H9 (cell line): ENCODE data around the gene CHURC1. TPM values are rescaled to one million over a fixed set of nuclear protein-coding genes. Genes with fewer than 3 reads are reported as not detected.

Experiments used
- DNase-seq: peaks from one replicate; pipeline ENCODE4 v3.0.0-alpha.2; 2017
- H2AFZ ChIP-seq: one replicate; pipeline ENCODE4 v1.6.1; 2013; ENCODE audit warnings: mild to moderate bottlenecking, low read length, control low read depth, moderate library complexity
- H2AK5ac ChIP-seq: 2 replicates; pipeline ENCODE4 v1.6.1; 2013; ENCODE audit warnings: low read length, control low read depth, mixed read lengths; ENCODE audit not compliant: insufficient read length
- H2BK120ac ChIP-seq: one replicate; pipeline ENCODE4 v1.6.1; 2013; ENCODE audit warnings: low read depth, mild to moderate bottlenecking, low read length, control low read depth, inconsistent platforms; ENCODE audit not compliant: poor library complexity, severe bottlenecking
- H2BK12ac ChIP-seq: 2 replicates; pipeline ENCODE4 v1.6.1; 2013; ENCODE audit warnings: low read length, control low read depth, mixed read lengths, low read depth; ENCODE audit not compliant: insufficient read length
- H2BK15ac ChIP-seq: 2 replicates; pipeline ENCODE4 v1.6.1; 2013; ENCODE audit warnings: low read depth, low read length, control low read depth
- H2BK20ac ChIP-seq: one replicate; pipeline ENCODE4 v1.6.1; 2013; ENCODE audit warnings: low read depth, mild to moderate bottlenecking, low read length, control low read depth, inconsistent platforms; ENCODE audit not compliant: poor library complexity, severe bottlenecking
- H2BK5ac ChIP-seq: 2 replicates; pipeline ENCODE4 v1.6.1; 2013; ENCODE audit warnings: low read length, control low read depth, mixed read lengths; ENCODE audit not compliant: insufficient read length
- H3K14ac ChIP-seq: 2 replicates; pipeline ENCODE4 v1.6.1; 2013; ENCODE audit warnings: low read length, control low read depth; ENCODE audit not compliant: insufficient read depth
- H3K18ac ChIP-seq: 2 replicates; pipeline ENCODE4 v1.6.1; 2013; ENCODE audit warnings: low read depth, mild to moderate bottlenecking, mixed read lengths, low read length, control low read depth; ENCODE audit not compliant: insufficient read length
- H3K23ac ChIP-seq: 2 replicates; pipeline ENCODE4 v1.6.1; 2013; ENCODE audit warnings: low read length, control low read depth, mixed read lengths, low read depth; ENCODE audit not compliant: insufficient read length
- H3K23me2 ChIP-seq: 2 replicates; pipeline ENCODE4 v1.6.1; 2013; ENCODE audit warnings: low read depth, mild to moderate bottlenecking, mixed read lengths, low read length, control low read depth; ENCODE audit not compliant: insufficient read length, poor library complexity, severe bottlenecking
- H3K27ac ChIP-seq: 2 replicates; pipeline ENCODE4 v1.5.1; 2013; ENCODE audit warnings: low read length, control low read depth, mixed read lengths, low read depth; ENCODE audit not compliant: insufficient read length
- H3K27me3 ChIP-seq: 2 replicates; pipeline ENCODE4 v1.6.1; 2013; ENCODE audit warnings: low read length, control low read depth, inconsistent platforms; ENCODE audit not compliant: insufficient read depth
- H3K4ac ChIP-seq: 2 replicates; pipeline ENCODE4 v1.6.1; 2013; ENCODE audit warnings: low read depth, mild to moderate bottlenecking, control low read depth, inconsistent platforms, low read length, moderate library complexity
- H3K4me1 ChIP-seq: 2 replicates; pipeline ENCODE4 v1.6.1; 2013; ENCODE audit warnings: low read length, control low read depth, inconsistent platforms; ENCODE audit not compliant: insufficient read depth
- H3K4me2 ChIP-seq: 2 replicates; pipeline ENCODE4 v1.6.1; 2013; ENCODE audit warnings: low read length, control low read depth, mixed read lengths; ENCODE audit not compliant: insufficient read length, insufficient read depth
- H3K56ac ChIP-seq: 2 replicates; pipeline ENCODE4 v1.6.1; 2013; ENCODE audit warnings: low read depth, mild to moderate bottlenecking, mixed read lengths, low read length, control low read depth; ENCODE audit not compliant: insufficient read length
- H3K79me1 ChIP-seq: 2 replicates; pipeline ENCODE4 v1.6.1; 2013; ENCODE audit warnings: low read depth, mild to moderate bottlenecking, moderate library complexity, low read length, control low read depth, inconsistent platforms; ENCODE audit not compliant: insufficient read depth, poor library complexity, severe bottlenecking
- H3K79me2 ChIP-seq: 2 replicates; pipeline ENCODE4 v1.6.1; 2013; ENCODE audit warnings: low read length, control low read depth, inconsistent platforms; ENCODE audit not compliant: insufficient read depth
- H3K9ac ChIP-seq: 2 replicates; pipeline ENCODE4 v1.6.1; 2013; ENCODE audit warnings: low read length, control low read depth, mixed read lengths; ENCODE audit not compliant: insufficient read length; ENCODE audit errors: extremely low read depth
- H3K9me3 ChIP-seq: one replicate; pipeline ENCODE4 v1.6.1; 2013; ENCODE audit warnings: low read depth, low read length, inconsistent platforms; ENCODE audit not compliant: control insufficient read depth
- H3T11ph ChIP-seq: one replicate; pipeline ENCODE4 v1.6.1; 2013; ENCODE audit warnings: mild to moderate bottlenecking, low read length, control low read depth, inconsistent platforms
- H4K20me1 ChIP-seq: one replicate; pipeline ENCODE4 v1.6.1; 2013; ENCODE audit not compliant: control insufficient read depth, insufficient read length, insufficient read depth
- H4K5ac ChIP-seq: 2 replicates; pipeline ENCODE4 v1.6.1; 2013; ENCODE audit warnings: low read depth, mild to moderate bottlenecking, mixed read lengths, low read length, control low read depth; ENCODE audit not compliant: insufficient read length
- H4K8ac ChIP-seq: replicated peaks from 2 replicates; pipeline ENCODE4 v1.6.1; 2013; ENCODE audit warnings: low read length, control low read depth, mixed read lengths, low read depth; ENCODE audit not compliant: insufficient read length
- H4K91ac ChIP-seq: 2 replicates; pipeline ENCODE4 v1.6.1; 2013; ENCODE audit warnings: low read depth, mild to moderate bottlenecking, moderate library complexity, mixed read lengths, low read length, control low read depth; ENCODE audit not compliant: insufficient read length
- H3K27ac Mint-ChIP-seq, 3 experiments: 2 replicates in 2 of 3; 3 replicates in 1 of 3; pipeline ENCODE4 v1.8.0; 2020 to 2021; ENCODE audit warnings: mixed read lengths in 3 of 3, mild to moderate bottlenecking in 1 of 3, moderate library complexity in 1 of 3
- H3K27me3 Mint-ChIP-seq: 2 replicates; pipeline ENCODE4 v1.8.0; 2021; ENCODE audit warnings: low read depth, mild to moderate bottlenecking, moderate library complexity, mixed read lengths
- H3K36me3 Mint-ChIP-seq, 3 experiments: 2 replicates in 2 of 3; 3 replicates in 1 of 3; pipeline ENCODE4 v1.8.0; 2020 to 2021; ENCODE audit warnings: low read depth in 3 of 3, mixed read lengths in 3 of 3; ENCODE audit not compliant: insufficient read depth in 1 of 3
- H3K4me1 Mint-ChIP-seq, 2 experiments: 2 replicates each; pipeline ENCODE4 v1.8.0; 2020; ENCODE audit warnings: mixed read lengths in 2 of 2
- H3K4me3 Mint-ChIP-seq, 2 experiments: 2 replicates in 1 of 2; 3 replicates in 1 of 2; pipeline ENCODE4 v1.8.0; 2020 to 2021; ENCODE audit warnings: mild to moderate bottlenecking in 2 of 2, mixed read lengths in 2 of 2, moderate library complexity in 1 of 2
- H3K9me3 Mint-ChIP-seq, 2 experiments: 2 replicates in 1 of 2; 3 replicates in 1 of 2; pipeline ENCODE4 v1.8.0; 2020; ENCODE audit warnings: mild to moderate bottlenecking in 2 of 2, mixed read lengths in 2 of 2, moderate library complexity in 1 of 2
- WGBS: extraction: QIAGEN DNeasy Blood & Tissue Kit; methylation state at CpG from one replicate; pipeline ENCODE4 v1.1.7; 2013; ENCODE audit warnings: missing lambda C conversion rate, low lambda C conversion rate, mixed read lengths; ENCODE audit not compliant: insufficient read length; ENCODE audit errors: extremely low coverage; 5-methylcytosine and 5-hydroxymethylcytosine counted together
- total RNA-seq: library from RNA; stranded (reverse); gene quantifications from 2 replicates; pipeline ENCODE4 v1.2.1, GENCODE V29; 2021
- TF ChIP-seq, protein P1 (sequence below): fragments of 200-600 bp; sonication (generic); conservative IDR thresholded peaks from 3 replicates; pipeline ENCODE4 v1.8.0; 2021; ENCODE audit warnings: antibody characterized with exemption, mild to moderate bottlenecking

Gene CHURC1
- total RNA-seq, 1 experiment from 2014 or later: 58.7 TPM

DNA sequence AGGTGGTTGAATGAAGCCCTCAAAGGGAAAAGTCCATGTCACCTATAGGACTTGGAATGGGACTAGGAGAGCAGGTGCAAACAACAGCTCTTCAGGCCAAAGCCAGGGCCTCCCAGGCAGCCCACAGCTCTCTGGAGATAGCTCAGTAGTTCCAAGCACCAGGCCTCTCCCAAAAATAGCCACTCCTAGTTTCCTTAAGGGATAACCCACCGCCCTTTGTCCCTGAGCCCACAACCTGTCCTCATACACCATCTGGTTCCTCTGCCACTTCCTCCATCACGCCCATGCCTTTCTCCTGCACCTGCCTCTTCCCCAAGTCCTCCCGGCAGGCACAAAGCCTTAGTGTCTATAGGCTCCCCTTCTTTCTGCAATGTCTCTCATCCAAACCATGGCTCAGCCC lies 55.8 kb downstream of the CHURC1 start:
- H3K4ac ChIP-seq: no peak overlapping the region
- H2BK15ac ChIP-seq: no peak overlapping the region
- H2AFZ ChIP-seq: no peak overlapping the region
- no peak overlapping the region for H4K5ac ChIP-seq
- H3K27ac ChIP-seq: no peak overlapping the region
- no peak overlapping the region for H2AK5ac ChIP-seq
- no peak overlapping the region for H4K91ac ChIP-seq
- no CpG with 5 or more reads among the region's 3 CpGs for WGBS
- no peak overlapping the region for H3K18ac ChIP-seq
- H2BK12ac ChIP-seq: no peak overlapping the region
- H3K9ac ChIP-seq: no peak overlapping the region
- H3K4me2 ChIP-seq: no peak overlapping the region
- no peak overlapping the region for H2BK5ac ChIP-seq
- H3K36me3 Mint-ChIP-seq: peaks cover 15 to 19% (median 16%) of the 10 kb centered on the region in 3 experiments; a peak in 5 of 7 replicates
- H3K27ac Mint-ChIP-seq: no peak overlapping the region; a peak in 1 of 7 replicates
- H4K20me1 ChIP-seq: no peaks in the 10 kb centered on the region
- H3K9me3 Mint-ChIP-seq: no peaks in the 10 kb centered on the region
- no peaks in the 10 kb centered on the region for H3K79me1 ChIP-seq
- no peak overlapping the region for H3T11ph ChIP-seq
- H3K27me3 Mint-ChIP-seq: peaks cover 22% of the 10 kb centered on the region
- H3K4me3 Mint-ChIP-seq: peak overlapping the region in 1 of 2 experiments; percentile 78; a peak in 1 of 5 replicates
- peaks cover 24% of the 10 kb centered on the region; the same call in 1 of the 2 replicates for H3K4me1 ChIP-seq
- no peak overlapping the region for H3K56ac ChIP-seq
- H3K14ac ChIP-seq: no peak overlapping the region
- no peaks in the 10 kb centered on the region for H3K23me2 ChIP-seq
- no peaks in the 10 kb centered on the region; the same call in 1 of the 2 replicates for H3K79me2 ChIP-seq
- H2BK120ac ChIP-seq: no peak overlapping the region
- TF ChIP-seq, protein P1, sequence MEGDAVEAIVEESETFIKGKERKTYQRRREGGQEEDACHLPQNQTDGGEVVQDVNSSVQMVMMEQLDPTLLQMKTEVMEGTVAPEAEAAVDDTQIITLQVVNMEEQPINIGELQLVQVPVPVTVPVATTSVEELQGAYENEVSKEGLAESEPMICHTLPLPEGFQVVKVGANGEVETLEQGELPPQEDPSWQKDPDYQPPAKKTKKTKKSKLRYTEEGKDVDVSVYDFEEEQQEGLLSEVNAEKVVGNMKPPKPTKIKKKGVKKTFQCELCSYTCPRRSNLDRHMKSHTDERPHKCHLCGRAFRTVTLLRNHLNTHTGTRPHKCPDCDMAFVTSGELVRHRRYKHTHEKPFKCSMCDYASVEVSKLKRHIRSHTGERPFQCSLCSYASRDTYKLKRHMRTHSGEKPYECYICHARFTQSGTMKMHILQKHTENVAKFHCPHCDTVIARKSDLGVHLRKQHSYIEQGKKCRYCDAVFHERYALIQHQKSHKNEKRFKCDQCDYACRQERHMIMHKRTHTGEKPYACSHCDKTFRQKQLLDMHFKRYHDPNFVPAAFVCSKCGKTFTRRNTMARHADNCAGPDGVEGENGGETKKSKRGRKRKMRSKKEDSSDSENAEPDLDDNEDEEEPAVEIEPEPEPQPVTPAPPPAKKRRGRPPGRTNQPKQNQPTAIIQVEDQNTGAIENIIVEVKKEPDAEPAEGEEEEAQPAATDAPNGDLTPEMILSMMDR: no peak
- no peaks in the 10 kb centered on the region for H3K27me3 ChIP-seq
- no peak overlapping the region for H4K8ac ChIP-seq
- H3K9me3 ChIP-seq: no peaks in the 10 kb centered on the region
- H3K23ac ChIP-seq: no peak overlapping the region
- H3K4me1 Mint-ChIP-seq: peaks cover 55 to 60% of the 10 kb centered on the region in 2 experiments
- DNase-seq: no peak
- no peak overlapping the region for H2BK20ac ChIP-seq
